Measurements from ENCODE around the gene CCBE1.

Gene CCBE1

DNA sequence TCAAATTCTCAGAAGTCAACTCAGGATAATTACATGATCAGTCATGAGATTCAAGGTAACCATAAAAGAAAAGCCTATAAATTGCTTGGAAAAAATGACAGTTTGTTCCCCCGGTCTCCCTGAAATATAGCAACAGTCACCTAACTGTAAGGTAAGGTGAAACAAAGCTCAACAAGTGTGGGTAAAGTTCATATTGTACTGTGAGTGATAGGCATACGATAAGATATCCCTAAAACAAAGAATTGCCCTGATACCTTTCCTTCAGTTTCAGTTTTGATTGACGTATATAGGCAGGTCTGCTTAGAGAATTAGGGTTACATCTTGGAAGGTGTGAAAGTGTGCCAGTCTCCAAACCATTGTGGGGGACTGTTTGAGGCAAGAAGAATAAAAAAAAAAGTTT, 4.0 kb upstream of the CCBE1 start:
- Histone ChIP-seq H3K9me3 (no peaks in the 10 kb centered on the region), H3K4me1 (peaks cover 2% of the 10 kb centered on the region; the same call in 1 of the 2 replicates), H3K36me3 (no peaks in the 10 kb centered on the region), H3K4me3 (ENCODE audit: low read depth, low read length) (no peak overlapping the region), H3K27me3 (peaks cover 9% of the 10 kb centered on the region)
- TF ChIP-seq, protein P1, sequence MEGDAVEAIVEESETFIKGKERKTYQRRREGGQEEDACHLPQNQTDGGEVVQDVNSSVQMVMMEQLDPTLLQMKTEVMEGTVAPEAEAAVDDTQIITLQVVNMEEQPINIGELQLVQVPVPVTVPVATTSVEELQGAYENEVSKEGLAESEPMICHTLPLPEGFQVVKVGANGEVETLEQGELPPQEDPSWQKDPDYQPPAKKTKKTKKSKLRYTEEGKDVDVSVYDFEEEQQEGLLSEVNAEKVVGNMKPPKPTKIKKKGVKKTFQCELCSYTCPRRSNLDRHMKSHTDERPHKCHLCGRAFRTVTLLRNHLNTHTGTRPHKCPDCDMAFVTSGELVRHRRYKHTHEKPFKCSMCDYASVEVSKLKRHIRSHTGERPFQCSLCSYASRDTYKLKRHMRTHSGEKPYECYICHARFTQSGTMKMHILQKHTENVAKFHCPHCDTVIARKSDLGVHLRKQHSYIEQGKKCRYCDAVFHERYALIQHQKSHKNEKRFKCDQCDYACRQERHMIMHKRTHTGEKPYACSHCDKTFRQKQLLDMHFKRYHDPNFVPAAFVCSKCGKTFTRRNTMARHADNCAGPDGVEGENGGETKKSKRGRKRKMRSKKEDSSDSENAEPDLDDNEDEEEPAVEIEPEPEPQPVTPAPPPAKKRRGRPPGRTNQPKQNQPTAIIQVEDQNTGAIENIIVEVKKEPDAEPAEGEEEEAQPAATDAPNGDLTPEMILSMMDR (IDR thresholded peaks at IDR 0.05; ENCODE audit: low read depth, low read length), result no peak
- no peak for DNase-seq

GRCh38 chr18:59700535-59700967, 3.3 kb upstream of the CCBE1 start:
- Histone ChIP-seq H3K4me3 (ENCODE audit: low read depth, low read length) (no peak overlapping the region), H3K27me3 (peaks cover 15% of the 10 kb centered on the region), H3K9me3 (no peaks in the 10 kb centered on the region), H3K36me3 (no peaks in the 10 kb centered on the region), H3K4me1 (peaks cover 2% of the 10 kb centered on the region; the same call in 1 of the 2 replicates)
- TF ChIP-seq, protein P1 (IDR thresholded peaks at IDR 0.05; ENCODE audit: low read depth, low read length), result no peak
- DNase-seq, result peak; percentile 9

DNA sequence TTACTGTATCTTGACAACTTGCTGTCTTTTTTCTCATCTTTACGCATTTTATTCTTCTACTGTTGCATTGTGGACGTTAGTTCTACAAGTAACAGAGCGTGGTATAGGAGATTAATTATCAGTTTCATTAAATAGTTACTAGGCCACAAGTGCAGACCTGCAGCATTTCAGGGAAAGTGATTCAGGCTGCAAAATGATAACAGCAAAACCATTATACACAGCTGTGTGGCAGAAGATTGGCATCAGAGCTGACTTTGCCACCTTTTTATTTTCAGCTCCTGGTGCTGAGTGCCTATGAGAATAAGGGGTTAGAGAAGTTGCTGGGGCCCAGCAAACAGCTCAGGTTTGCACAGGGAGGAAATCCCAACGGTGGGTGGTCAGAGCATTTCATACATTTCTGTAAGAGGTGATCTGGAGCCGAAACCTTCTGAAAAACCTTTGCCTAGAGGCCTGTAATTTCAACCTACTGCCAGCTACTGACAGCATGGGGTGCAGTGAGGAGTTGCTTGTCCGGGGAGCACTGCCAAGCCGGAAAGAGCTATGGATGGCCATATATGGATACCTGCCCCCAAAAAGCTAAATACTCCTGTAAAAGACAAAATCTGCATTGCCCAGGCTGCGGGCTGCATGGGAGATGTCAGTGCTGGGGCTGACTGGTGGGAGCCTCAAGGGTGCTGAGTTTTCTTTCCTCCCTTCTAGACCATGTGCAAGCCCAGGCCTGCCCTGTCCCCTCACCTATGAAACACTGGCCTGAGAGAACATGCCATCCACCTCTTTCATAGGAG, 2.7 kb upstream of the CCBE1 start:
- H3K4me3 ChIP-seq (ENCODE audit: low read depth, low read length), result no peak overlapping the region
- H3K4me1 ChIP-seq, result peaks cover 2% of the 10 kb centered on the region; the same call in 1 of the 2 replicates
- TF ChIP-seq, protein P1 (IDR thresholded peaks at IDR 0.05; ENCODE audit: low read depth, low read length), result no peak
- H3K9me3 ChIP-seq, result no peaks in the 10 kb centered on the region
- peak; percentile 16 for DNase-seq
- H3K27me3 ChIP-seq, result peaks cover 21% of the 10 kb centered on the region
- H3K36me3 ChIP-seq, result no peaks in the 10 kb centered on the region

DNA sequence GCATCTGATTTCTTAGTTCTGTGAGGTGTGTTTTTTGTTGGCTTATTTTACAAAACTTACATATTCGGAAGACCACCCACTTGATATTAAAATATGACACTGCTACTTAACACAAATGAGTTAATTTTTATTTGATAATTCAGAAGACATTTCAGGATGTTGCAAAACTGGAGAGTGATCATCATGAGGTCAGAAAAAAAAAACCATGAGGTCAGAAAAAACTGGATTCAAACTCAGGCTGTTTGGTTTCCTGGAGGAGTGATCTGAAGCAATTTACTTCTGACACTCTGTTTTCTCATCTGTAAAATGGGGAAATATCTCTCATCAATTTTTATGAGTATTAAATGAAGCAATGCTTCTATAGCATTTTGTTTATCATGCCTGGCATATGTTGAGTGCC, 1.8 kb upstream of the CCBE1 start:
- Histone ChIP-seq H3K9me3 (no peaks in the 10 kb centered on the region), H3K36me3 (no peaks in the 10 kb centered on the region), H3K27me3 (peaks cover 21% of the 10 kb centered on the region), H3K4me3 (ENCODE audit: low read depth, low read length) (no peak overlapping the region), H3K4me1 (peaks cover 2% of the 10 kb centered on the region; the same call in 1 of the 2 replicates)
- DNase-seq, result no peak
- TF ChIP-seq, protein P1 (IDR thresholded peaks at IDR 0.05; ENCODE audit: low read depth, low read length), result no peak

DNA sequence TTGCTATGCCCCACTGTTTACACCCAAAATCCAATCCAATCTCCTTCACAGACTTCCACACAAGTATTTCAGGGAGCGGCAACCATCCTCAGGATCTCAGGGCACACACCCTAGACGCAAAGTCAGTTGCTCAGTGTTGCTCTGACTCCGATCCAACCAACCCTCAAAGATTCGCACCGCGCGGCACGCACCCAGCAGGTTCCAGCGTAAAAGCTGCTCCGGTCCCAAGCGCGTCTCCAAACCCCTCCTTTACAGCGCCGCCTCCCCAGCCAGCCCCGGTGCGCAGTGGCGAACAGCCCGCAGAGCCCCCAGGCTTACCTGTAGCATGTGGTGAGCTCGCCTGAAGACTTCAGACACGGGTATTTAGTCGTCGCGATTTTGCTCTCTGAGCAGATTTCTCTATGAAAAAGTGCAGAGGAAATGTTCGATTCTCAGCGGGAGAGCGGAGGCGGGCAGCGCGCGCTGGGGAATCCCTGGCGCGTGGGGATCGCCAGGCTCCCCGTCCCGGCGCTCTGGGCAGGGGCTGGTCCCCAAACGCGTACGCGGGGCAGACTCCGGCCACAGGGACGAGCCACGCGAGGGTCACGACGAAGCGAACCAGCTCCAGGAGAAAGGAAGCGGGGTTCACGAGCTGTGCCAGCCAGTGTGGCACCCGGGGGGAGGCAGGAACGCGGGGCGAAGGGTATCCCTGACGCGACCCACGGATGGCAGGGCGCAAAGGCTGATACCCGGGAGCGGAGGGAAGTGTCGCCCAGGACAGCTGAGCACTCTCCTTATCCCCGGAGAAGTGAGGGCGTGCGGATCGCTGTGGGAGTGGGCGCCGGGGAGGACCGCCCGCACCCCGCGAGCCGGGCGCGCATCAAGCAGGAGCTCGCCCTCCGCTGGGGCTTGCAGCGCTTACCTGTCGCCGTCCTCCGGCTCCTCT, 650 bp downstream of the CCBE1 start:
- Histone ChIP-seq H3K36me3 (no peaks in the 10 kb centered on the region), H3K9me3 (no peaks in the 10 kb centered on the region), H3K4me1 (peaks cover 2% of the 10 kb centered on the region; the same call in 1 of the 2 replicates), H3K27me3 (peaks cover 21% of the 10 kb centered on the region), H3K4me3 (ENCODE audit: low read depth, low read length) (peak overlapping the region; percentile 49)
- no peak for DNase-seq
- TF ChIP-seq, protein P1 (IDR thresholded peaks at IDR 0.05; ENCODE audit: low read depth, low read length), result no peak
